Measurements from ENCODE around the gene EPS8L3.
"Not testable (repeated sequence)": the region's sequence is repeated elsewhere in the genome, so short reads cannot be mapped to it uniquely, and the experiment has no call there.

Gene EPS8L3

DNA sequence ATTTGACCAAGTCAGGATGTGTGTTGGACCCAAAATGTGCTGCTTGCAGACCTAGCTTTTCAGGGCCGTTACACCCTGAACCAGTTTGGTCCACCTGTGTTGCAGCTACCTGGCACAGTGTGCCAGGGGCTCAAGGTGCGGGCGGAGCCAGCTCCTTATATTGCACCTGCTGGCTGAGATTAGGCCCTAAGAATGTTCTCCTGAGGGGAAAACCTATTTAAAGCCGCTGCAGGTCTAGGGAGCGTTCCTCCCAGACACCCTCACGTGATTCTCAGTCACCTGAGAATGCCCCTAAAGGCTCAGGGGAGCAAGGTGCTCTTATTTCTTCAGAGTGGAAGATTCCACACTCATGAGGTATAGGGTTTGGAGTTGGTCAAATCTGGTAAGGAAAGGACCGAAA, 34.9 kb downstream of the EPS8L3 start:
- DNase-seq = no peak

DNA sequence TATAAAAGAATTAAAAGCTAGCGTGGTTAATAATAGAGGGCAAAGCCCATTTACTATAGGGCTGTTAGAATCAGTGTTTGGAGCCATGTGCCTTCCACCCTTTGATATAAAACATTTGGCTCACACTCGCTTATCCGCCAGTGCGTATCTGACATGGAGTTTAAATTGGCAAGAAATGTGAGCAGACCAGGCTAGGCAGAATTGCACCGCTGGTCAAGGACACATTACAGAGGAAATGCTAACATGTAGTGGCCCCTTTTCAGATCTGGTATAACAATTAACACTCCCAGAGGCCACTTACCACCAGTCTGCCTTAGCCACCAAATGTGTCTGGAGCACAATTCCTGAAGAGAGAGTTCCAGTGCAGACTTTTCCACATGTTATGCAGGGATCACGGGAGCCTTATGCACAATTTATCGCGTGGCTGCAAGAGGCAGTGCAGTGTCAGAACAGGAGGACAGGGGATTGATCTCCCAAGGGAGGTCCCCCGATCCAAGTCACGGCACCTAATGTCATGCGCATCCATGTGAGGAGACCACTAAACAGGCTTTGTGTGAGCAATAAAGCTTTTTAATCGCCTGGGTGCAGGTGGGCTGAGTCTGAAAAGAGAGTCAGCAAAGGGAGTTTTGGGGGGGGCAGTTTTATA, 36.9 kb downstream of the EPS8L3 start:
- DNase-seq = no peak

DNA sequence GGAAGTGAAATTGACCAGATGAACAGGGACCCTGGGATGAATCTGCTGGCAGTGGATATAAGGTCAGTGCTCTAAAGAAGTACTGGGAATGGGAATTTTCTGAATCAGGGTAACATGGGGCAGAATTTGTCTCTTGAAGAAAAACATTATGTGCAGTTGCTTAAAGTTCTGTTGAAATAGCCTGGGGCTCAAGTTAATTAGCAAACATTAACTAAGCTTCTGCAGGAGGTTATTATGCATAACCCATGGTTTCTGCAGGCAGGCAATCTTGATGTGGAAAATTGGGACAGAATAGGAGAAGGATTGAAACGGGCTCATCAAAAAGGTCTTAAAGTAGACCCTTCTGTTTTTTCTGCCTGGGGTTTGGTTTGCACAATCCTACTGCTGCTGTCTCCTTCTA, 37.7 kb downstream of the EPS8L3 start:
- DNase-seq = no peak

DNA sequence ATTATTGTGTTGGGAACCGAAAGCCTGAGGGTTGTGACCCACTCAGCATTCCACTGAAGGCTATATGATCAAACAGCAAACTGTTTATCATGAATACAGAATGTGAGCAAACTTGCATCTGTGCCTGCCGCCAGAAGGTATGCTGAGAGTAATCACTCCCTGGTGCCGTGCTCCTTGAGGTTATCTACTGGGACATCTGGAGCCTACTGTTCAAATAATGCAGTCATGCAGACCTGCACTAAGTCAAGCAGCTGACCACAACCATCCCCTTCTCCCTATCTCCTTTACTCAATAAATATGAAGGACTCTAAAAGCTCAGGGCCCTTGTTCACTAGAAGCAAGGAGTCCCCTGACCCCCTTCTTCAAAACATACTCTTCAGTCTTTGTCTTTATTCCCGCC, 38.2 kb downstream of the EPS8L3 start:
- DNase-seq = no peak

DNA sequence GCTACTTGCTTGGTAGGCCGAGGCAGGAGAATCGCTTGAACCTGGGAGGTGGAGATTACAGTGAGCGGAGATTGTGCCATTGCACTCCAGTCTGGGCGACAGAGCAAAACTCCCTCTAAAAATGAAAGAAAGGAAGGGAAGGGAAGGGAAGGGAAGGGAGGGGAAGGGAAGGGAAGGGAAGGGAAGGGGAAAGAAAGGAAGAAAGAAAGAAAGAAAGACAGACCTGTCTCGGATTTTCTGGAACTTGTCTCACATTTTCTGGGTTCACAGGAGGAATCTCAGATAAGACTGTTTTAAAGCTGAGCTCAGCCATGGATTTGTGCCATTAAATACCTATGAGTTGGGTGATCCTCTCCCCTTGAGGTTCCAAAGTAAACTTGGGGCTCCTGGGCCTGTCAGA, 38.8 kb downstream of the EPS8L3 start:
- no peak for DNase-seq

DNA sequence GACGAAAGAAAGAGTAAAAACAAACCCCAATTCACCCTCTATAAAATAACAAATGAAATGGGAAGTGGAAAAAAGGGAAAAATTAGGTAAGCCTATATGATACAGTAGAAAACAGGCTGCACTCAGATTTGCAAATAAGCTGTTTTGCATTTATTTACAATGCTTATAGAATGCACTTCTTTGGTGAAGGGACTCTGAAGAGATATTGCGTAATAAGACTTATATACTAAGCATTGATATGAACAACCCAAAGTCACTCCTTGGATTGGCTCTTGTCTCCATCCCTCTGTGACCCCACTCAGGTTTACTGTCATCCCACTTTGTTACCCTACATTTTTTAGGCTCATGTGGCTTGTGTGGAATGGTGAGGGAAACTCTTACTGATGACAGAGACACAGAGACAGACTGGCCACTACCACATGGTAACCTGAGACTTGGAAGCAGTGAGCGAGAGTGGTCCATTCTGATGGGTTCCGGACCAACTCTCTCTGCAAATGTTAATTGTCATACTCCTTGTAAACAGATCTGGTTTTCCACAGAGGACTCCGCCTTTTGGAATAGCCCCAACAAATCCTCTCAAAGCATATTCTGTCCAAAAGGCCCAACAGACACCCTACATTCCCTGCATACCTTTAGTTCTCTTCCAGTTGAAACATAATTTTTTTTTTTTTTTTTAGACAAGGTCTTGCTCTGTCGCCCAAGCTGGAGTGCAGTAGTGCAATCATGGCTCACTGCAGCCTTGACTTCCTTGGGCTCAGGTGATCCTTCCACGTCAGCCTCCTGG, 40.6 kb downstream of the EPS8L3 start:
- no peak for DNase-seq

DNA sequence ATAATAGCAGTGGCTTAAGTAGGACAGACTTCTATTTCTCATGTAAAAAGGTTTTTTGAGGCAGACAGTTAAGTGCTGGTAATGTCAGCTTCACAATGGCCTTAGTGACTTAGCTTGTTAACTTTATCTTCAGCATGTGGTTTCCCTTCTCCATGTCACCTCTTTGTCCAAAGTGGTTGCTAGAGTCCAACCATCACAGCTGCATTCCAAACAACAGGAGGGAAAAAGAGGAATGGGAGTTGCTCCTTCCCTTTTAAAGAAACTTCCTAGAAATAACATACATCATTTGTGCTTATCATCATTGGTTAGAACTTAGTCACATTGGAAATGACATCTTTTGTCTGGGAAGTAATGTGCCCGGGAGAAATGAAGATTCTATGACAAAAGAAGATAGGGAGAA, 41.8 kb downstream of the EPS8L3 start:
- DNase-seq = no peak

DNA sequence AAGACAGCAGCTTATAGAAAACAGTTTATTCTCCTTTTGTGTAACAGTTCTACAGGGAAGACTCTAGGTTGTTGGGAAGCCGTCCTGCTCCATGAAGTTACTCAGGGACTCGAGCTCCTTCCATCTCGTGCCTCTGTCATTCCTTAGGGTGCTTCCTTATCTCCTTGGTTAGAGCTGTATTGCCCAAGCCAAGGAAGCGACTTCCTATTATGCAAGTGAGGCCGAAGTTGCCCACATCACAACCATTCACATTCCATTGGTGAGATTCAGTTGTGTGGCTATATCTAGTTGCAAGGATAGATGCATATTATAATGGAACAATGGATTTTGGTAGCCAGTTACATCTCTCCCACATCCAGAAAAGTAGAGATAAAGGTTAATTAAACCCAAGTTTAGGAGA, 42.7 kb downstream of the EPS8L3 start:
- no peak for DNase-seq

DNA sequence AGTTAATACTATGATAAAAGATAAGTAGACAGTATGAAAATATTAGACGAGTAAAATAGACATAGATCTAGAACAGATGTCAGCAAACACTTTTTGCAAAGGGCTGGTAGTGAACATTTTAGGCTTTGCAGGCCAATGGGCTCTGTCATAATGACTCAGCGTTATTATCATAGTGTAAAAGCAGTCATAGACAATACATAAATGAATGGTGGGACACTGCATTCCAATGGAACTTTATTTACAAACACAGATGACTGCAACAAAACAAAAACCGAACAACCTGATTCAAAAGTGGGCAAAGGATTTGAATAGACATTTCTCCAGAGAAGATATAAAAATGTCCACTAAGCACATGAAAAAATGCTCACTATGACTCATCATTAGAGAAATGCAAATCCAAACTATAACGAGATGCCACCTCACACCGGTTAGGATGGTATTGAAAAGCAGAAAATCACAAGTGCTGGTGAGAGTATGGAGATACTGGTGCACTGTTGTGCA, 44.3 kb downstream of the EPS8L3 start:
- DNase-seq = no peak

DNA sequence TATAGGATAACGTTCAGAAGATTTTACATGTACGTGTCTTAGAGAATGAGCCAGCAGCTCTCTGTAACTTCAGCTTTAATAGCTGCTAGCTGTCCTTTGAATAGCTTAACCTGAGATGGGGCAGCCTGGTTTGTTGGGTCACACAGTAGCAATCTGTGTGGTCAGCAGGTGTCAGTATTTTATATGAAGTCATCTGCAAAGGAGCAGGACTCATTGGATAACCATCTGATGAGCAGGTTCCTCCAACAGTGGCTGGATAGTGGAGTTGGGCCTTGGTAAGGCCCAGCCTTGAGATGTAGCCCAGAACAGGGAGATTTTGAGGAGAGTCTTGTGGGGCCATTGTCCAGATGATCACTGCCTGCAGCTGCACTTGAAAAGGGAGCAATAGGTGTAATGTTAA, 45.2 kb downstream of the EPS8L3 start:
- DNase-seq = no peak

DNA sequence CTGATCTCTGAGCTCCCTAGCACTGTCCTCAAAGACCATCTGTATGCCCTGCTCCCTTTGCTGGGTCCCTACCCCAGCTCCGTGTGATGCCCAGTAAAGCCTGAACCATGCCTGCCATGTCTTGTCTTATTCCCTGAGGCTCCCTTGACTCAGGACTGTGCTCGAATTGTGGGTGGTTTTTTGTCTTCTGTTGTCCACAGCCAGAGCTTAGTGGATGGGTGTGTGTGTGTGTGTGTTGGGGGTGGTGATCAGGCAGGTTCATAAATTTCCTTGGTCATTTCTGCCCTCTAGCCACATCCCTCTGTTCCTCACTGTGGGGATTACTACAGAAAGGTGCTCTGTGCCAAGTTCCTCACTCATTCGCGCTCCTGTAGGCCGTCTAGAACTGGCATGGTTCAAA, 46.0 kb downstream of the EPS8L3 start:
- no peak for DNase-seq

DNA sequence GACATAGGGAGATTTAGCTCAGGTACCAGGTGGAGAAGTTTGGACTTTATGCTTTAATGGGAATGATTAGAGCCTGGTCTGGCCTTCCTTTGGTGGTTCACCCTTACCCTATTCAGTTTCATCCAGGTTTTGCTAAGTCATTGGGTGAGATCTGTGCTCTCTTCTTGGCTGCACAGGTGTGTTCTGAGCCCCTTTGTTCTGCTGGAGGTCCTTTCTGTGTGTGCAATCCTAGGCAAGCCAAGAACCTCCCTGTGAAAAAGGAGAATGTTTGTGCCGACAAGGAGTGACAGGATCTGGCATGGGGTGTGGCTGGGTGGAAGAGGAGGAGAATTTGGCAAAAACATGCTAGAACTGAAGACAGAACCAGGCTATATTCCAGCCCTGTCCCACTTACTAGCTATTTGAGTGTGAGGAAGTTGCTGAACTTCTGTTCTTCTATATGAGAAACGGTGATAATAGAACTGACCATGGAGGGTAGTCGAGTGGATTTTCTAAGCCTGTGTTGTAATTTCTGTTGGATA, 47.1 kb downstream of the EPS8L3 start:
- DNase-seq = no peak

DNA sequence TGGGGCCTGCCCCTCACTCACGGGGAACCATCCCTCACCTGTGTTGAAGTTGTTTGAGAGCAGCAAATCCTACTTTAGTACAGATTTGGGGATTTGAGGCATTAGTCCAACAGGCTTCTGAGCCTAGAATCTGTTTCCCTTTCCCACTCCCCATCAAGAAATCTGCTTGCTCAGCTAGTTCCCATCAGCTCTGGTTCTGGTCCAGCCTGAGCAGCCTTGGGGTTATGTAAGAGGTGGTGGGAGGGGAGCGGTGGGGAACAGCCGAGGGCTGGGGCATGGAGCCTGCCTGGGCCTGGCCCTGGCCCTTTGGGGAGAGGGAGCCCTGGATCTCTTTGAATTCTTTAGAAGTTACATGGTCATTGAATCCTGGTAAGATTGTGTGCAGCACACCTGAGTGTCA, 47.6 kb downstream of the EPS8L3 start:
- DNase-seq = no peak

DNA sequence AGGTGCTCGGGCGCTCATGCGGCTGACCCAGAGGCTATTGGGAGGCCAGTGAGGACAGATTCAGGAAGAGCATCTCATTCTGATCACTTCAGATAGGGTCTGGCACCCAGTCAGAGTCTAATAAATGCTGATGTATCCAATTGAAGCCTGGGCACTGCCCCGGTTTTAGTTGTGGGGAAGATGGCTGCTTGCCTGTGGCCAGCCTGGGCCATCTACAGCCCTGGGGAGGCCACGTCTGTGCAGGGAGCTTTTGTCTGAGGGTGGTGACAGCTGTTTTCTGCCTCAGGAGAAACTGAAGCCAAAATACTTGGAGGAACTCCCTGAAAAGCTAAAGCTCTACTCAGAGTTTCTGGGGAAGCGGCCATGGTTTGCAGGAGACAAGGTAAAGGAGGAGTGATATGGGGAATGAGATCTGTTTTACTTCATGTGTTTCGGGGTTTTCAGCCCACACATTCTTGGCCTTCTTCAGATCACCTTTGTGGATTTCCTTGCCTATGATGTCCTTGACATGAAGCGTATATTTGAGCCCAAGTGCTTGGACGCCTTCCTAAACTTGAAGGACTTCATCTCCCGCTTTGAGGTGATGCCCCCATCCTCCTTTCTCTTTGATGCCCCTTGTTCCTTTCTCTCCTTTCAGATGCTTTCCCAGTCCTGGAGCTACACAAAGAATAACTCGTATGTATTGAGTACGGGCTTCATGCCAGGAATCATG, 48.9 kb downstream of the EPS8L3 start:
- DNase-seq = no peak

DNA sequence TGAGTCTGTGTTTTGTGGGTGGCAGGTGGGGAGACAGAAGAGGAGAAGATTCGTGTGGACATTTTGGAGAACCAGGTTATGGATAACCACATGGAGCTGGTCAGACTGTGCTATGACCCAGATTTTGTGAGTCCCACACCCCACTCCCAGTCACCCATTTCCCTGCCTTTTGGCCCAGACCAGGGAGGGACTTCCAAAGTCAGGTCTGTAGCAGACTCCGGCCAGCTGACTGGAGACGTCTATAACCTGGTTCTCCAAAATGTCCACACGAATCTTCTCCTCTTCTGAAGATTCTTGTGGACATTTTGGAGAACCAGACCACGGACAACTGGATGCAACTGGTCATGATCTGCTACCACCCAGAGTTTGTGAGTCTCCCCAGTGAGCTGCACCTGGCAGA, 50.1 kb downstream of the EPS8L3 start:
- DNase-seq = no peak

DNA sequence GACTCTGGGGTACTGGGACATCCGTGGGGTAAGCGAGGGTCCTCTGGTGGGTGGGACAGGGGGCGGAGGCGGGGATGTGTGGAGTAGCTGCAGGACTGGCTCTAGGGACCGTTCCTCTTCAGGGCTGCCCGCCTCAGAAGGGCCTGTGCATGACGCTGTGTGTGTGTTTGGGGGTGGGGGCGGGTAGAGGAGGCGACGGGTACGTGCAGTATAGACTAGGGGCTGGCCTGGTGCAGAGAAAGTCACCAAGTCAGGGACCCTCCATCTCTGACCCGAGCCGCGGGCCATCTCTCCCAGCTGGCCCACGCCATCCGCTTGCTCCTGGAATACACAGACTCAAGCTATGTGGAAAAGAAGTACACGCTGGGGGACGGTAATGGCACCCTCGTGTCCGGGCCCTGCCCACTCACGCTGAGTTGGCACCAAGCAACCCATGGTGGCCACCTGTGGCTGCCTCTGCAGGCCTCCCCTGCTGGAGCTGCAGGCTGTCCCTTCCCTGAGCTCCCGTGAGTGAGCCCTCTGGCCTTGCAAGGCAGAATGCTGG, 51.3 kb downstream of the EPS8L3 start:
- DNase-seq = no peak

DNA sequence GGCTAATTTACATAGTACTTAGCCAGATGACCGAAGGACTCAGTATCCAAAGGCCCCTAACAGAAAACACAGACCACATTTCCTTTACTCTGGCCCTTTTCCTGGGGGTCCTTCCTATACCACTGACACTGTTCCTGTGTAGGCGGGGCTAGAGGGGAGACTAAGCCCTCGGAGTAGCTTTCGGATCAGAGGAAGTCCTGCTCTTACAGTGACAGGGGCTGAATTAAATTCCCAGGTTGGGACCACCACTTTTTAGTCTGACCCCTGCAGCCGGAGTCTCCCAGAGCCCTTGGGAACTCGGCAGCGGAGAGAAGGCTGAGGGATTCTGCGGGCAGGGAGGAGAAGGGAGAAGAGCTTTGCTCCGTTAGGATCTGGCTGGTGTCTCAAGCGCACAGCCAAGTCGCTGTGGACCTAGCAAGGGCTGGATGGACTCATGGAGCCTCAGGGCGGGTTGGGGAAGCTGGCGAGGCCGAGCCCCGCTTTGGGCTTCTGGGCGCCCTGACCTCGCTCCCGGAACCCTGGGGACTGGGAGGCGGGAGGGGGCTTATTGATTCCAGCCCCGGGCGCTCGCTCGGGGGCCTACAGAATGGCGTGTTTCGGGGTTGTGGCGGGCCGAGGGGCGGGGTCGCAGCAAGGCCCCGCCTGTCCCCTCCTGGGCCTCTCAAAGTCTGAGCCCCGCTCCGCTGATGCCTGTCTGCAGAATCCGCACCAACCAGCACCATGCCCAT, 52.0 kb downstream of the EPS8L3 start, which contains the start of gene GSTM5:
Gene GSTM5 (plus strand): TSS at position 659 of the 728 bp plus-strand sequence. CDS start 62 bp downstream, at position 721.
- DNase-seq = not testable (repeated sequence)

DNA sequence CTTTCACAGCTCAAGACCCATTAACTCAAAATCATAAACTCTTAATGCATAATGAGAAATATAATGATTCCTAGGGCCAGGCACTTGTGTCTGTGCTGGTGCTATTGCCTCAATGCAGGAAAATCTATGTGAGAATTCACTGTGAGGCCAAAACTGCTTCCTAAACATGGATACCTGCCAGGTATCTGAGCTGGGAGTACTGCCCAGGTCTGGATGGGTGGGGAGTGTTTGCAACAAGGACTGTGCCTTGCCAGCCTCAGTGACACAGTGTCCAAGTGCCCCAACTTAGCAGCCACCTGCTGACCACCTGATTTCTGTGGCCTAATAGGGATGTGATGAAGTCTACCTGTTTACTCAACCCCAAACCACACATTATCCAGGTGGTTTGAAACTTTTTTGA, 53.9 kb downstream of the EPS8L3 start:
- not testable (repeated sequence) for DNase-seq

DNA sequence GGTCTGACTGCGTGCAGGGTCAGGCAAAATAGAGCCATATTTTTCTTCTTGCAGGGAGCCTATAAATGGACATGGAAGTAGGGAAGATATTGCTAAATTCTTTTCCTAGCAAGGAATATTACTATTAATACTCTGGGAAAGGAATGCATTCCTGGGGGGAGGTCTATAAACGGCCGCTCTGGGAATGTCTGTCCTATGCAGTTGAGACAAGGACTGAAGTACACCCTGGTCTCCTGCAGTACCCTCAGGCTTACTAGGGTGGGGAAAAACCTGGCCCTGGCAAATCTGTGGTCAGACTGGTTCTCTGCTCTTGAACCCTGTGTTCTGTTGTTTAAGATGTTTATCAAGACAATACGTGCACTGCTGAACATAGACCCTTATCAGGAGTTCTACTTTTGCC, 54.8 kb downstream of the EPS8L3 start:
- not testable (repeated sequence) for DNase-seq

DNA sequence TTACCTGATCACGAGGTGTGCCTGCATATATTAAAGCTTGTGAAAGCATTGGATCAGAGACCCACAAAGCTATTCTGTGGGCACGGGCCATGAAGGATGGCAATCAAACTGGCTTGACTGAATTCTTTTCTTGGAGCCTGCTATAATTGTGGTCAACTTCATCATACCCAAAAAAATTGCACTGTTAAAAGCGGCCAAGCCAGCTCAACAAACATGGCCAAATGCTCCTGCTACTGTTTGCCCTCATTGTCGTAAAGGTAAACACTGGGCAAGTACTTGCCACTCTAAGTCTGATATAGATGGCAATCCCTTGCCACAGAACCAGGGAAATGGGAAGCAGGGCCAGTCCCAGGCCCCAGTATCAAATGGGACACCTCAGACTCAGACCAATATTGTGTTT, 58.3 kb downstream of the EPS8L3 start:
- DNase-seq = no peak

DNA sequence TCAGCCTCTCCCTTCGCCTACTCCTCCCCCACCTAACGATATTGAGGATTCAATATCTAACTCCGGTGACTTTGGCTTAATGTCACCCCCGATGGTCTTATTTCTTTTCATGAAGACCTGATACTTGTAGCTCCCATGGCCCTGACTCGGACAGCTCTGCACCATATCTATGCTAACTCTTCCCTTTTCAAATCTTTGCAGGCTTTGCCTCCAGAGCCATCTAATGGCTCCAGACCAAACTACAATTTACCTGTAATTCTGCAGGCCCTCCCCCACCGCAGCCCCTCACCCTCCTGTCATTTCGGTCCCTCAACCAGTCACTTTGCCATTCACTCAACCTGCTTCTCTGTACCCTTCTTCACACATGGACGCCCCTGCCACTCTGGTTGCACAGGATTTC, 59.5 kb downstream of the EPS8L3 start:
- DNase-seq = no peak

DNA sequence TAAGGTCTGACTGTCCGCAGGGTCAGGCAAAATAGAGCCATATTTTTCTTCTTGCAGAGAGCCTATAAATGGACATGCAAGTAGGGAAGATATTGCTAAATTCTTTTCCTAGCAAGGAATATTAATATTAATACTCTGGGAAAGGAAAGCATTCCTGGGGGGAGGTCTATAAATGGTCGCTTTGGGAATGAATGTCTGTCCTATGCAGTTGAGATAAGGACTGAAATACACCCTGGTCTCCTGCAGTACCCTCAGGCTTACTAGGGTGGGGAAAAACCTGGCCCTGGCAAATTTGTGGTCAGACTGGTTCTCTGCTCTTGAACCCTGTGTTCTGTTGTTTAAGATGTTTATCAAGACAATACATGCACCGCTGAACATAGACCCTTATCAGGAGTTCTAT, 60.8 kb downstream of the EPS8L3 start:
- DNase-seq = not testable (repeated sequence)
